Motor neuron (in vitro differentiated cells): ENCODE results near the gene MMP24OS. TPM values are rescaled to one million over a fixed set of nuclear protein-coding genes. Genes with fewer than 3 reads are reported as not detected.
A peak's percentile ranks its signal among the peaks of the same experiment; 100 is the strongest.
"Not testable (repeated sequence)": the region's sequence is repeated elsewhere in the genome, so short reads cannot be mapped to it uniquely, and the experiment has no call there.

Experiments
- ATAC-seq, 8 experiments: fragments of 200-7000 bp; cut with Tn5 transposase; replicated peaks in 6 of 8; 2 replicates each; pipeline ENCODE4 v1.8.0; 2021; ENCODE audit warnings: mild to moderate bottlenecking in 8 of 8, moderate library complexity in 8 of 8
- H3K27ac ChIP-seq, 2 donors: fragments of 250-450 bp; sonication (Bioruptor Pico); 2 replicates each; pipeline ENCODE4 v1.9.0; 2021; ENCODE audit warnings: antibody characterized with exemption in 2 of 2, mild to moderate bottlenecking in 2 of 2, moderate library complexity in 1 of 2
- H3K4me1 ChIP-seq, 2 donors: fragments of 250-450 bp; sonication (Bioruptor Pico); replicated peaks in 1 of 2; 2 replicates each; pipeline ENCODE4 v1.6.1; 2021; ENCODE audit warnings: antibody characterized with exemption in 2 of 2, mild to moderate bottlenecking in 2 of 2, moderate library complexity in 1 of 2
- H3K4me3 ChIP-seq, 5 donors: fragments of 250-450 bp; sonication (Bioruptor Pico); 2 replicates each; pipeline ENCODE4 v1.9.0; 2021; ENCODE audit warnings: antibody characterized with exemption in 5 of 5, mild to moderate bottlenecking in 5 of 5, moderate library complexity in 4 of 5
- WGBS, 10 experiments: fragments of 450-650 bp; shearing (Covaris generic); methylation state at CpG; one replicate each; pipeline ENCODE4 v1.0.0; 2022; 5-methylcytosine and 5-hydroxymethylcytosine counted together
- in situ Hi-C, 9 experiments: fragments of 400-800 bp; cut with MboI; loops; one replicate each; pipeline ENCODE4 v1.15.0; 2021; ENCODE audit warnings: low sequenced_read_pairs in 9 of 9, low pct_unique_long_range_greater_than_20kb in 2 of 9; ENCODE audit not compliant: unreplicated experiment in 9 of 9
- total RNA-seq, 8 experiments: library from RNA; unstranded; fragments of 300-600 nt; gene quantifications; 2 replicates each; pipeline versions ENCODE4 v1.2.3 to v1.2.4, GENCODE V29; 2022

Gene MMP24OS
- total RNA-seq, 8 experiments from 2014 or later: 16.3 to 29.1 (median 19.7) TPM

GRCh38 chr20:35316086-35316485 lies 38.2 kb upstream of the MMP24OS start:
- in situ Hi-C loops: loop anchor here in 3 of 9 experiments (25.0 kb wide), 1 partner anchor 121 kb away; the partner anchor contains the start of gene GDF5 (in 3 of the 3)
- no peak for ATAC-seq
- no peak overlapping the region for H3K4me3 ChIP-seq
- H3K4me1 ChIP-seq: peaks cover 21 to 24% of the 10 kb centered on the region in 2 donors
- WGBS, 10 experiments: 80 to 100% (median 92%) methylated on average over 1 to 2 of the region's 2 CpGs; no CpG with 5 or more reads in 3 of the 10 experiments
- H3K27ac ChIP-seq: no peak overlapping the region

- peaks cover 19 to 21% of the 10 kb centered on the region in 2 donors for H3K4me1 ChIP-seq
- not testable (repeated sequence) for H3K4me3 ChIP-seq, H3K27ac ChIP-seq, ATAC-seq
- 60 to 100% (median 100%) methylated on average over 1 to 6 of the region's 7 CpGs; no CpG with 5 or more reads in 1 of the 10 experiments for WGBS, 10 experiments
- in situ Hi-C loops: loop anchor here in 3 of 9 experiments (25.0 kb wide), 1 partner anchor 122 kb away; the partner anchor contains the start of gene GDF5 (in 3 of the 3)
Observed at GRCh38 chr20:35315632-35316020, 37.7 kb upstream of the MMP24OS start.

GRCh38 chr20:35314816-35315631 lies 37.1 kb upstream of the MMP24OS start:
- 39 to 100% (median 78%) methylated on average over 1 to 3 of the region's 3 CpGs for WGBS, 10 experiments
- no peak for ATAC-seq
- in situ Hi-C loops: loop anchor here in 3 of 9 experiments (25.0 kb wide), 1 partner anchor 122 kb away; the partner anchor contains the start of gene GDF5 (in 3 of the 3)
- no peak overlapping the region for H3K27ac ChIP-seq
- peaks cover 13 to 15% of the 10 kb centered on the region in 2 donors for H3K4me1 ChIP-seq
- H3K4me3 ChIP-seq: no peak overlapping the region

- no peak overlapping the region for H3K27ac ChIP-seq
- peak in 3 of 8 experiments; percentile 62 to 63 (median 63) for ATAC-seq
- in situ Hi-C loops: loop anchor here in 3 of 9 experiments (25.0 kb wide), 1 partner anchor 125 kb away; the partner anchor contains the start of gene GDF5 (in 3 of the 3)
- WGBS, 10 experiments: 0 to 100% (median 100%) methylated on average over 1 of the region's 1 CpG; no CpG with 5 or more reads in 5 of the 10 experiments
- H3K4me1 ChIP-seq: no peaks in the 10 kb centered on the region
- H3K4me3 ChIP-seq: no peak overlapping the region
Observed at GRCh38 chr20:35312318-35312717, 34.4 kb upstream of the MMP24OS start.

GRCh38 chr20:35311822-35312221 lies 33.9 kb upstream of the MMP24OS start:
- Histone ChIP-seq H3K4me3 (no peak overlapping the region), H3K4me1 (no peaks in the 10 kb centered on the region), H3K27ac (no peak overlapping the region)
- in situ Hi-C loops: loop anchor here in 3 of 9 experiments (25.0 kb wide), 1 partner anchor 125 kb away; the partner anchor contains the start of gene GDF5 (in 3 of the 3)
- ATAC-seq: no peak
- 53 to 100% (median 79%) methylated on average over 1 to 5 of the region's 5 CpGs; no CpG with 5 or more reads in 2 of the 10 experiments for WGBS, 10 experiments

GRCh38 chr20:35311409-35311808 lies 33.5 kb upstream of the MMP24OS start:
- in situ Hi-C loops: loop anchor here in 3 of 9 experiments (25.0 kb wide), 1 partner anchor 126 kb away; the partner anchor contains the start of gene GDF5 (in 3 of the 3)
- Histone ChIP-seq H3K4me3 (no peak overlapping the region), H3K27ac (no peak overlapping the region), H3K4me1 (peaks cover 0 to 4% of the 10 kb centered on the region in 2 donors)
- peak in 2 of 8 experiments; percentile 31 to 49 for ATAC-seq
- 0 to 100% (median 83%) methylated on average over 1 to 2 of the region's 2 CpGs; no CpG with 5 or more reads in 2 of the 10 experiments for WGBS, 10 experiments

- ATAC-seq: peak in 2 of 8 experiments; percentile 1 to 13
- Histone ChIP-seq H3K4me1 (peaks cover 10 to 30% of the 10 kb centered on the region in 2 donors), H3K4me3 (no peak overlapping the region), H3K27ac (peak overlapping the region in 1 of 2 donors; percentile 18)
- WGBS, 10 experiments: 0 to 100% (median 90%) methylated on average over 2 to 10 of the region's 13 CpGs
- in situ Hi-C loops: loop anchor here in 5 of 9 experiments (10.0 to 25.0 kb wide), 3 partner anchors 129 to 147 kb away; partner anchors contain the start of genes GDF5 (in 3 of the 5) and CEP250 (in 1 of the 5)
Observed at GRCh38 chr20:35307666-35308653, 30.0 kb upstream of the MMP24OS start.

- peaks cover 10 to 30% of the 10 kb centered on the region in 2 donors for H3K4me1 ChIP-seq
- in situ Hi-C loops: loop anchor here in 5 of 9 experiments (10.0 to 25.0 kb wide), 3 partner anchors 130 to 148 kb away; partner anchors contain the start of genes GDF5 (in 3 of the 5) and CEP250 (in 1 of the 5)
- 0 to 100% (median 53%) methylated on average over 1 to 2 of the region's 4 CpGs; no CpG with 5 or more reads in 4 of the 10 experiments for WGBS, 10 experiments
- peak overlapping the region in 1 of 2 donors; percentile 84 for H3K27ac ChIP-seq
- peak; percentile 11 to 79 (median 35) for ATAC-seq
- no peak overlapping the region for H3K4me3 ChIP-seq
Observed at GRCh38 chr20:35306931-35307517, 29.1 kb upstream of the MMP24OS start.

GRCh38 chr20:35305682-35306556 lies 28.0 kb upstream of the MMP24OS start:
- Histone ChIP-seq H3K4me3 (no peak overlapping the region), H3K27ac (peak overlapping the region; percentile 40 to 84), H3K4me1 (peaks cover 10 to 30% of the 10 kb centered on the region in 2 donors)
- in situ Hi-C loops: loop anchor here in 5 of 9 experiments (10.0 to 25.0 kb wide), 3 partner anchors 131 to 149 kb away; partner anchors contain the start of genes GDF5 (in 3 of the 5) and CEP250 (in 1 of the 5)
- WGBS, 10 experiments: 0 to 100% (median 83%) methylated on average over 1 to 5 of the region's 12 CpGs; no CpG with 5 or more reads in 4 of the 10 experiments
- ATAC-seq: peak; percentile 81 to 97 (median 94)

GRCh38 chr20:35304956-35305355 lies 27.0 kb upstream of the MMP24OS start:
- 40 to 100% (median 90%) methylated on average over 1 to 4 of the region's 6 CpGs; no CpG with 5 or more reads in 4 of the 10 experiments for WGBS, 10 experiments
- Histone ChIP-seq H3K4me3 (no peak overlapping the region), H3K4me1 (peaks cover 10 to 30% of the 10 kb centered on the region in 2 donors), H3K27ac (peak overlapping the region in 1 of 2 donors; percentile 84)
- no peak for ATAC-seq
- in situ Hi-C loops: loop anchor here in 5 of 9 experiments (10.0 to 25.0 kb wide), 3 partner anchors 132 to 150 kb away; partner anchors contain the start of genes GDF5 (in 3 of the 5) and CEP250 (in 1 of the 5)
